ENCODE data around the gene ULK4. TPM values are rescaled to one million over a fixed set of nuclear protein-coding genes. Genes with fewer than 3 reads are reported as not detected.

Gene ULK4
- total RNA-seq, 1 donor from 2014 or later, result 8.4 TPM

- no peaks in the 10 kb centered on the region for H3K4me1 ChIP-seq (ENCODE audit: control insufficient read depth in 3 of 3, insufficient read depth in 3 of 3, low read length in 3 of 3)
- no peak overlapping the region for H3K4me3 ChIP-seq (ENCODE audit: low read length in 3 of 3)
- no peak overlapping the region for H3K27ac ChIP-seq (ENCODE audit: low read depth, low read length)
- no peak overlapping the region for H3K9ac ChIP-seq (ENCODE audit: low read depth in 1 of 3, low read length in 3 of 3)
- peaks cover 0 to 3% (median 2%) of the 10 kb centered on the region in 3 donors for H3K9me3 ChIP-seq (ENCODE audit: control insufficient read depth in 3 of 3, low read length in 3 of 3)
- H3K36me3 ChIP-seq (ENCODE audit: control insufficient read depth in 3 of 3, insufficient read depth in 3 of 3, low read length in 3 of 3), result no peaks in the 10 kb centered on the region
- H3K27me3 ChIP-seq (ENCODE audit: control insufficient read depth in 3 of 3, insufficient read depth in 3 of 3, low read length in 3 of 3), result no peaks in the 10 kb centered on the region
Measured at GRCh38 chr3:41507336-41508062, 454.4 kb downstream of the ULK4 start.

- Histone ChIP-seq H3K4me3 (ENCODE audit: low read length in 3 of 3) (no peak overlapping the region), H3K27me3 (ENCODE audit: control insufficient read depth in 3 of 3, insufficient read depth in 3 of 3, low read length in 3 of 3) (no peaks in the 10 kb centered on the region), H3K36me3 (ENCODE audit: control insufficient read depth in 3 of 3, insufficient read depth in 3 of 3, low read length in 3 of 3) (no peaks in the 10 kb centered on the region), H3K4me1 (ENCODE audit: control insufficient read depth in 3 of 3, insufficient read depth in 3 of 3, low read length in 3 of 3) (no peaks in the 10 kb centered on the region), H3K9me3 (ENCODE audit: control insufficient read depth in 3 of 3, low read length in 3 of 3) (peaks cover 0 to 2% (median 0%) of the 10 kb centered on the region in 3 donors), H3K27ac (ENCODE audit: low read depth, low read length) (no peak overlapping the region), H3K9ac (ENCODE audit: low read depth in 1 of 3, low read length in 3 of 3) (no peak overlapping the region)
Measured at GRCh38 chr3:41503998-41504623, 457.8 kb downstream of the ULK4 start.

- no peak overlapping the region for H3K9ac ChIP-seq (ENCODE audit: low read depth in 1 of 3, low read length in 3 of 3)
- H3K4me3 ChIP-seq (ENCODE audit: low read length in 3 of 3), result no peak overlapping the region
- H3K4me1 ChIP-seq (ENCODE audit: control insufficient read depth in 3 of 3, insufficient read depth in 3 of 3, low read length in 3 of 3), result no peaks in the 10 kb centered on the region
- H3K9me3 ChIP-seq (ENCODE audit: control insufficient read depth in 3 of 3, low read length in 3 of 3), result no peaks in the 10 kb centered on the region
- no peaks in the 10 kb centered on the region for H3K36me3 ChIP-seq (ENCODE audit: control insufficient read depth in 3 of 3, insufficient read depth in 3 of 3, low read length in 3 of 3)
- no peaks in the 10 kb centered on the region for H3K27me3 ChIP-seq (ENCODE audit: control insufficient read depth in 3 of 3, insufficient read depth in 3 of 3, low read length in 3 of 3)
- no peak overlapping the region for H3K27ac ChIP-seq (ENCODE audit: low read depth, low read length)
Measured at GRCh38 chr3:41502481-41502880, 459.4 kb downstream of the ULK4 start.

GRCh38 chr3:41502023-41502422 lies 459.9 kb downstream of the ULK4 start:
- Histone ChIP-seq H3K9ac (ENCODE audit: low read depth in 1 of 3, low read length in 3 of 3) (no peak overlapping the region), H3K27me3 (ENCODE audit: control insufficient read depth in 3 of 3, insufficient read depth in 3 of 3, low read length in 3 of 3) (no peaks in the 10 kb centered on the region), H3K4me1 (ENCODE audit: control insufficient read depth in 3 of 3, insufficient read depth in 3 of 3, low read length in 3 of 3) (no peaks in the 10 kb centered on the region), H3K27ac (ENCODE audit: low read depth, low read length) (no peak overlapping the region), H3K36me3 (ENCODE audit: control insufficient read depth in 3 of 3, insufficient read depth in 3 of 3, low read length in 3 of 3) (no peaks in the 10 kb centered on the region), H3K9me3 (ENCODE audit: control insufficient read depth in 3 of 3, low read length in 3 of 3) (no peaks in the 10 kb centered on the region), H3K4me3 (ENCODE audit: low read length in 3 of 3) (no peak overlapping the region)

- no peaks in the 10 kb centered on the region for H3K9me3 ChIP-seq (ENCODE audit: control insufficient read depth in 3 of 3, low read length in 3 of 3)
- H3K27me3 ChIP-seq (ENCODE audit: control insufficient read depth in 3 of 3, insufficient read depth in 3 of 3, low read length in 3 of 3), result no peaks in the 10 kb centered on the region
- no peaks in the 10 kb centered on the region for H3K36me3 ChIP-seq (ENCODE audit: control insufficient read depth in 3 of 3, insufficient read depth in 3 of 3, low read length in 3 of 3)
- no peak overlapping the region for H3K27ac ChIP-seq (ENCODE audit: low read depth, low read length)
- no peaks in the 10 kb centered on the region for H3K4me1 ChIP-seq (ENCODE audit: control insufficient read depth in 3 of 3, insufficient read depth in 3 of 3, low read length in 3 of 3)
- H3K4me3 ChIP-seq (ENCODE audit: low read length in 3 of 3), result no peak overlapping the region
- no peak overlapping the region for H3K9ac ChIP-seq (ENCODE audit: low read depth in 1 of 3, low read length in 3 of 3)
Measured at GRCh38 chr3:41498847-41499246, 463.1 kb downstream of the ULK4 start.

GRCh38 chr3:41490360-41490759 lies 471.5 kb downstream of the ULK4 start:
- Histone ChIP-seq H3K4me3 (ENCODE audit: low read length in 3 of 3) (no peak overlapping the region), H3K9ac (ENCODE audit: low read depth in 1 of 3, low read length in 3 of 3) (no peak overlapping the region), H3K36me3 (ENCODE audit: control insufficient read depth in 3 of 3, insufficient read depth in 3 of 3, low read length in 3 of 3) (no peaks in the 10 kb centered on the region), H3K27me3 (ENCODE audit: control insufficient read depth in 3 of 3, insufficient read depth in 3 of 3, low read length in 3 of 3) (no peaks in the 10 kb centered on the region), H3K9me3 (ENCODE audit: control insufficient read depth in 3 of 3, low read length in 3 of 3) (no peaks in the 10 kb centered on the region), H3K27ac (ENCODE audit: low read depth, low read length) (no peak overlapping the region), H3K4me1 (ENCODE audit: control insufficient read depth in 3 of 3, insufficient read depth in 3 of 3, low read length in 3 of 3) (no peaks in the 10 kb centered on the region)

- H3K9ac ChIP-seq (ENCODE audit: low read depth in 1 of 3, low read length in 3 of 3), result no peak overlapping the region
- no peaks in the 10 kb centered on the region for H3K4me1 ChIP-seq (ENCODE audit: control insufficient read depth in 3 of 3, insufficient read depth in 3 of 3, low read length in 3 of 3)
- no peaks in the 10 kb centered on the region for H3K9me3 ChIP-seq (ENCODE audit: control insufficient read depth in 3 of 3, low read length in 3 of 3)
- H3K27me3 ChIP-seq (ENCODE audit: control insufficient read depth in 3 of 3, insufficient read depth in 3 of 3, low read length in 3 of 3), result no peaks in the 10 kb centered on the region
- no peaks in the 10 kb centered on the region for H3K36me3 ChIP-seq (ENCODE audit: control insufficient read depth in 3 of 3, insufficient read depth in 3 of 3, low read length in 3 of 3)
- no peak overlapping the region for H3K4me3 ChIP-seq (ENCODE audit: low read length in 3 of 3)
- no peak overlapping the region for H3K27ac ChIP-seq (ENCODE audit: low read depth, low read length)
Measured at GRCh38 chr3:41489231-41489630, 472.7 kb downstream of the ULK4 start.

GRCh38 chr3:41488501-41488900 lies 473.4 kb downstream of the ULK4 start:
- H3K4me1 ChIP-seq (ENCODE audit: control insufficient read depth in 3 of 3, insufficient read depth in 3 of 3, low read length in 3 of 3), result no peaks in the 10 kb centered on the region
- no peak overlapping the region for H3K9ac ChIP-seq (ENCODE audit: low read depth in 1 of 3, low read length in 3 of 3)
- no peaks in the 10 kb centered on the region for H3K27me3 ChIP-seq (ENCODE audit: control insufficient read depth in 3 of 3, insufficient read depth in 3 of 3, low read length in 3 of 3)
- H3K27ac ChIP-seq (ENCODE audit: low read depth, low read length), result no peak overlapping the region
- H3K9me3 ChIP-seq (ENCODE audit: control insufficient read depth in 3 of 3, low read length in 3 of 3), result no peaks in the 10 kb centered on the region
- H3K4me3 ChIP-seq (ENCODE audit: low read length in 3 of 3), result no peak overlapping the region
- H3K36me3 ChIP-seq (ENCODE audit: control insufficient read depth in 3 of 3, insufficient read depth in 3 of 3, low read length in 3 of 3), result no peaks in the 10 kb centered on the region

GRCh38 chr3:41485484-41485883 lies 476.4 kb downstream of the ULK4 start:
- no peaks in the 10 kb centered on the region for H3K27me3 ChIP-seq (ENCODE audit: control insufficient read depth in 3 of 3, insufficient read depth in 3 of 3, low read length in 3 of 3)
- H3K36me3 ChIP-seq (ENCODE audit: control insufficient read depth in 3 of 3, insufficient read depth in 3 of 3, low read length in 3 of 3), result no peaks in the 10 kb centered on the region
- H3K27ac ChIP-seq (ENCODE audit: low read depth, low read length), result no peak overlapping the region
- H3K4me1 ChIP-seq (ENCODE audit: control insufficient read depth in 3 of 3, insufficient read depth in 3 of 3, low read length in 3 of 3), result no peaks in the 10 kb centered on the region
- no peak overlapping the region for H3K4me3 ChIP-seq (ENCODE audit: low read length in 3 of 3)
- no peaks in the 10 kb centered on the region for H3K9me3 ChIP-seq (ENCODE audit: control insufficient read depth in 3 of 3, low read length in 3 of 3)
- no peak overlapping the region for H3K9ac ChIP-seq (ENCODE audit: low read depth in 1 of 3, low read length in 3 of 3)

GRCh38 chr3:41482134-41482533 lies 479.8 kb downstream of the ULK4 start:
- Histone ChIP-seq H3K36me3 (ENCODE audit: control insufficient read depth in 3 of 3, insufficient read depth in 3 of 3, low read length in 3 of 3) (no peaks in the 10 kb centered on the region), H3K4me3 (ENCODE audit: low read length in 3 of 3) (no peak overlapping the region), H3K4me1 (ENCODE audit: control insufficient read depth in 3 of 3, insufficient read depth in 3 of 3, low read length in 3 of 3) (no peaks in the 10 kb centered on the region), H3K9me3 (ENCODE audit: control insufficient read depth in 3 of 3, low read length in 3 of 3) (no peaks in the 10 kb centered on the region), H3K27ac (ENCODE audit: low read depth, low read length) (no peak overlapping the region), H3K9ac (ENCODE audit: low read depth in 1 of 3, low read length in 3 of 3) (no peak overlapping the region), H3K27me3 (ENCODE audit: control insufficient read depth in 3 of 3, insufficient read depth in 3 of 3, low read length in 3 of 3) (no peaks in the 10 kb centered on the region)
